A549 (cell line): ENCODE results near the gene ABHD1. TPM values are rescaled to one million over a fixed set of nuclear protein-coding genes. Genes with fewer than 3 reads are reported as not detected.
A peak's percentile ranks its signal among the peaks of the same experiment; 100 is the strongest.

Experiments
- ATAC-seq, 2 experiments: fragments of 200-7000 bp in 1 of 2; fragments of >200 bp in 1 of 2; cut with Nextera tagmentation in 1 of 2; cut with Tn5 transposase in 1 of 2; 3 replicates each; pipeline versions ENCODE4 v1.8.0 to v1.9.1; 2018 to 2020; ENCODE audit warnings: mild to moderate bottlenecking in 1 of 2, moderate library complexity in 1 of 2
- CTCF ChIA-PET: fragments of 300-600 bp; sonication (Branson Sonifier 250); formaldehyde crosslinking; extraction: SDS; loops from one replicate; lab custom pipeline; 2021; ENCODE audit warnings: antibody characterized with exemption, inconsistent platforms; lab: Yijun Ruan, JAX
- POLR2A ChIA-PET: fragments of 350-600 bp; formaldehyde crosslinking; extraction: SDS; loops from one replicate; lab custom pipeline; 2021; ENCODE audit warnings: antibody characterized with exemption, inconsistent platforms; lab: Yijun Ruan, JAX
- DNase-seq, 2 experiments: peaks; one replicate each; pipeline versions ENCODE4 v3.0.0 to v3.0.0-alpha.2; 2011 to 2016; ENCODE audit warnings: low read depth in 1 of 2, low spot score in 1 of 2
- FAIRE-seq: peaks from 2 replicates; lab custom pipeline; 2011; peaks lifted over from hg19 to GRCh38; lab: Jason Lieb, UNC
- H3K27ac ChIP-seq, 2 experiments: fragments of >200 bp; sonication (Bioruptor Twin); formaldehyde crosslinking; 3 replicates each; pipeline ENCODE4 v1.5.1; 2016 to 2017
- H3K4me1 ChIP-seq: fragments of >200 bp; sonication (Bioruptor Twin); formaldehyde crosslinking; 3 replicates; pipeline ENCODE4 v1.6.1; 2016
- H3K4me2 ChIP-seq: fragments of >200 bp; sonication (Bioruptor Twin); formaldehyde crosslinking; 3 replicates; pipeline ENCODE4 v1.6.1; 2016
- H3K4me3 ChIP-seq: fragments of >200 bp; sonication (Bioruptor Twin); formaldehyde crosslinking; 3 replicates; pipeline ENCODE4 v1.5.1; 2016
- H3K9me3 ChIP-seq: fragments of >200 bp; sonication (Bioruptor Twin); formaldehyde crosslinking; 3 replicates; pipeline ENCODE4 v1.6.1; 2016
- CBX2 ChIP-seq: fragments of 200-600 bp; sonication (generic); IDR thresholded peaks from 2 replicates; pipeline ENCODE4 v1.6.1; 2016; ENCODE audit warnings: low read depth, mild to moderate bottlenecking, borderline replicate concordance
- CEBPB ChIP-seq, 2 experiments: fragments of >200 bp in 1 of 2; sonication (Bioruptor Twin) in 1 of 2; formaldehyde crosslinking in 1 of 2; IDR thresholded peaks; 2 replicates each; pipeline ENCODE4 v1.6.1; 2012 to 2016
- EHMT2 ChIP-seq: fragments of 200-600 bp; sonication (generic); IDR thresholded peaks from 2 replicates; pipeline ENCODE4 v1.6.1; 2016; ENCODE audit warnings: antibody characterized with exemption, low read depth, mild to moderate bottlenecking, moderate library complexity
- EP300 ChIP-seq, 2 experiments: fragments of >200 bp; sonication (Bioruptor Twin); formaldehyde crosslinking; IDR thresholded peaks; 2 replicates in 1 of 2; 3 replicates in 1 of 2; pipeline ENCODE4 v1.6.1; 2016 to 2017
- ESRRA ChIP-seq: fragments of 150-350 bp; IDR thresholded peaks from 2 replicates; pipeline ENCODE4 v1.6.1; 2014; ENCODE audit warnings: mild to moderate bottlenecking, low read length, borderline replicate concordance
- FOSB ChIP-seq: fragments of 250-450 bp; sonication (Bioruptor Pico); IDR thresholded peaks from 2 replicates; pipeline ENCODE4 v1.5.0; 2020; ENCODE audit warnings: mild to moderate bottlenecking, moderate library complexity
- HOXA7 ChIP-seq: fragments of 250-450 bp; sonication (Bioruptor Pico); IDR thresholded peaks from 2 replicates; pipeline ENCODE4 v1.5.0; 2020; ENCODE audit warnings: mild to moderate bottlenecking, moderate library complexity
- HOXB5 ChIP-seq: fragments of 250-450 bp; sonication (Bioruptor Pico); IDR thresholded peaks from 2 replicates; pipeline ENCODE4 v1.5.0; 2020; ENCODE audit warnings: mild to moderate bottlenecking, moderate library complexity
- JUNB ChIP-seq: fragments of >200 bp; sonication (Bioruptor Twin); formaldehyde crosslinking; IDR thresholded peaks from 2 replicates; pipeline ENCODE4 v1.6.1; 2016
- KDM1A ChIP-seq: fragments of 200-600 bp; sonication (generic); IDR thresholded peaks from 2 replicates; pipeline ENCODE4 v1.6.1; 2016; ENCODE audit warnings: low read depth, mild to moderate bottlenecking
- NR3C1 ChIP-seq: fragments of >200 bp; sonication (Bioruptor Twin); formaldehyde crosslinking; IDR thresholded peaks from 3 replicates; pipeline ENCODE4 v1.6.1; 2017
- RFX5 ChIP-seq: fragments of 450-650 bp; IDR thresholded peaks from 2 replicates; pipeline ENCODE4 v1.7.1; 2014; ENCODE audit warnings: antibody characterized with exemption, mild to moderate bottlenecking, moderate library complexity
- RNF2 ChIP-seq: fragments of 200-600 bp; sonication (generic); IDR thresholded peaks from 2 replicates; pipeline ENCODE4 v1.6.1; 2016; ENCODE audit warnings: low read depth, mild to moderate bottlenecking, antibody characterized with exemption, moderate library complexity, borderline replicate concordance
- SREBF2 ChIP-seq: fragments of 450-650 bp; IDR thresholded peaks from 2 replicates; pipeline ENCODE4 v1.6.1; 2014; ENCODE audit warnings: mild to moderate bottlenecking, moderate library complexity
- TP53 ChIP-seq: fragments of 250-450 bp; sonication (Bioruptor Pico); IDR thresholded peaks from 2 replicates; pipeline ENCODE4 v1.5.0; 2021; ENCODE audit warnings: mild to moderate bottlenecking, moderate library complexity
- ZC3H11A ChIP-seq: fragments of 450-650 bp; IDR thresholded peaks from 2 replicates; pipeline ENCODE4 v1.6.1; 2014; ENCODE audit warnings: antibody characterized with exemption, mild to moderate bottlenecking
- ZFP36 ChIP-seq: fragments of 450-650 bp; IDR thresholded peaks from 2 replicates; pipeline ENCODE4 v1.6.1; 2014; ENCODE audit warnings: borderline replicate concordance; ENCODE audit not compliant: partially characterized antibody
- WGBS: methylation state at CpG from one replicate; pipeline ENCODE4 v1.1.6; 2017; ENCODE audit errors: missing lambda C conversion rate; 5-methylcytosine and 5-hydroxymethylcytosine counted together
- polyA plus RNA-seq, 4 experiments: library from polyadenylated mRNA; depleted of rRNA in 3 of 4; stranded (reverse); fragments of >200 nt; fragmentation: RNase III in 1 of 4; extraction: RNeasy Plus Mini Kit Qiagen cat#74134 plus additional on column Dnase treatment in 1 of 4; gene quantifications; 2 replicates in 3 of 4; 3 replicates in 1 of 4; pipeline ENCODE4 v1.2.3, GENCODE V29; 2011 to 2017
- TF ChIP-seq, protein P1 (sequence below): fragments of >200 bp; sonication (Bioruptor Twin); formaldehyde crosslinking; IDR thresholded peaks from 3 replicates; pipeline ENCODE4 v1.5.1; 2016
- TF ChIP-seq, protein P2 (sequence below): fragments of 200-600 bp; sonication (generic); IDR thresholded peaks from 2 replicates; pipeline ENCODE4 v1.6.1; 2016; ENCODE audit warnings: antibody characterized with exemption, mild to moderate bottlenecking, moderate library complexity
- TF ChIP-seq, protein P3 (sequence below): fragments of 250-450 bp; sonication (Bioruptor Pico); IDR thresholded peaks from 2 replicates; pipeline ENCODE4 v1.5.0; 2020; ENCODE audit warnings: low read depth, mild to moderate bottlenecking, moderate library complexity
- TF ChIP-seq, protein P4 (sequence below): IDR thresholded peaks from 2 replicates; pipeline ENCODE4 v1.6.1; 2012
- TF ChIP-seq, protein P5 (sequence below): fragments of >200 bp; sonication (Bioruptor Twin); formaldehyde crosslinking; IDR thresholded peaks from 3 replicates; pipeline ENCODE4 v1.6.1; 2016
- TF ChIP-seq, protein P6 (sequence below): fragments of >200 bp; sonication (Bioruptor Twin); formaldehyde crosslinking; IDR thresholded peaks from 2 replicates; pipeline ENCODE4 v1.6.1; 2016

ABHD1 gene
- polyA plus RNA-seq, 2 of the 4 experiments (the other 2 are of a cell fraction): 0.96 to 1.9 TPM

DNA sequence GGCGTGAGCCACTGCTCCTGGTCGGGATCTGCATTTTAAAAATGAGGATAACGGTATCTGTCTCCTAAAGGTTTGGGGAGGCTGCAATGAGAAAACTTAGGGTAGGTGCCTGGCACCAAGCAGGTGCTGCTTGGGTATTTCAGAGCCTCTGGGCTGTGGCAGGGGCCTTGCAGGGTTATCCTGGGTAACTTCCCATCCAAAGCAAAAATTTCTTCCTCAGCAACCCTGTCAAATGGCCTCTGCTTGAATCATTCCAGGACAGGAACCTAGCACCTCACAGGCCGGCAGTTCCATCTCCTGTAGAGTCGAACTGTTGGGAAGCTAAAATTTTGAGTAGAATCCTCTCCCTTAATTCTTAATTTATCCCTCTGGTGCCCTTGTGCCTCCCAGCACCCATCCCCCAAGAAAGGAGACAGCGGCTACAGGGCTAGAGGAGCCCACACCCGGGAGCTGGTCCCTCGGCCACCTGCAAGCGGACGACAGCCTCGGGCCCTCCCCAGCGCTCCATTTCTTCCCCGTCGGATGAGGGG, 5.6 kb upstream of the ABHD1 start:
- no peaks in the 10 kb centered on the region for H3K9me3 ChIP-seq
- ATAC-seq (peak; percentile 11 to 16; a peak in 3 of 6 replicates), DNase-seq (no peak), FAIRE-seq (no peak)
- 0 out of 3 replicates have a peak, but pooled peaks cover 4% of the 10 kb centered on the region for H3K4me1 ChIP-seq
- ChIA-PET CTCF (interaction anchor here (0.9 to 3.4 kb wide), 5 partner anchors 14 to 272 kb away, joined by 3 to 14 read pairs (median 3); no protein-coding TSS in a partner anchor), POLR2A (no interaction called here)
- H3K4me2 ChIP-seq: peak overlapping the region; percentile 86
- 74% methylated on average over 12 of the region's 14 CpGs for WGBS
- TF ChIP-seq SREBF2 (no peak), ZFP36 (no peak), FOSB (CRISPR knock-in tag) (no peak), JUNB (no peak), TP53 (CRISPR knock-in tag) (no peak), NR3C1 (no peak), EHMT2 (no peak), EP300 (IDR thresholded peaks at IDR 0.05) (no peak), KDM1A (no peak), HOXA7 (CRISPR knock-in tag) (no peak), CBX2 (no peak), ESRRA (no peak), ZC3H11A (no peak), RNF2 (no peak), RFX5 (no peak)
- TF ChIP-seq, protein P1, sequence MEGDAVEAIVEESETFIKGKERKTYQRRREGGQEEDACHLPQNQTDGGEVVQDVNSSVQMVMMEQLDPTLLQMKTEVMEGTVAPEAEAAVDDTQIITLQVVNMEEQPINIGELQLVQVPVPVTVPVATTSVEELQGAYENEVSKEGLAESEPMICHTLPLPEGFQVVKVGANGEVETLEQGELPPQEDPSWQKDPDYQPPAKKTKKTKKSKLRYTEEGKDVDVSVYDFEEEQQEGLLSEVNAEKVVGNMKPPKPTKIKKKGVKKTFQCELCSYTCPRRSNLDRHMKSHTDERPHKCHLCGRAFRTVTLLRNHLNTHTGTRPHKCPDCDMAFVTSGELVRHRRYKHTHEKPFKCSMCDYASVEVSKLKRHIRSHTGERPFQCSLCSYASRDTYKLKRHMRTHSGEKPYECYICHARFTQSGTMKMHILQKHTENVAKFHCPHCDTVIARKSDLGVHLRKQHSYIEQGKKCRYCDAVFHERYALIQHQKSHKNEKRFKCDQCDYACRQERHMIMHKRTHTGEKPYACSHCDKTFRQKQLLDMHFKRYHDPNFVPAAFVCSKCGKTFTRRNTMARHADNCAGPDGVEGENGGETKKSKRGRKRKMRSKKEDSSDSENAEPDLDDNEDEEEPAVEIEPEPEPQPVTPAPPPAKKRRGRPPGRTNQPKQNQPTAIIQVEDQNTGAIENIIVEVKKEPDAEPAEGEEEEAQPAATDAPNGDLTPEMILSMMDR: no peak
- TF ChIP-seq, protein P2, sequence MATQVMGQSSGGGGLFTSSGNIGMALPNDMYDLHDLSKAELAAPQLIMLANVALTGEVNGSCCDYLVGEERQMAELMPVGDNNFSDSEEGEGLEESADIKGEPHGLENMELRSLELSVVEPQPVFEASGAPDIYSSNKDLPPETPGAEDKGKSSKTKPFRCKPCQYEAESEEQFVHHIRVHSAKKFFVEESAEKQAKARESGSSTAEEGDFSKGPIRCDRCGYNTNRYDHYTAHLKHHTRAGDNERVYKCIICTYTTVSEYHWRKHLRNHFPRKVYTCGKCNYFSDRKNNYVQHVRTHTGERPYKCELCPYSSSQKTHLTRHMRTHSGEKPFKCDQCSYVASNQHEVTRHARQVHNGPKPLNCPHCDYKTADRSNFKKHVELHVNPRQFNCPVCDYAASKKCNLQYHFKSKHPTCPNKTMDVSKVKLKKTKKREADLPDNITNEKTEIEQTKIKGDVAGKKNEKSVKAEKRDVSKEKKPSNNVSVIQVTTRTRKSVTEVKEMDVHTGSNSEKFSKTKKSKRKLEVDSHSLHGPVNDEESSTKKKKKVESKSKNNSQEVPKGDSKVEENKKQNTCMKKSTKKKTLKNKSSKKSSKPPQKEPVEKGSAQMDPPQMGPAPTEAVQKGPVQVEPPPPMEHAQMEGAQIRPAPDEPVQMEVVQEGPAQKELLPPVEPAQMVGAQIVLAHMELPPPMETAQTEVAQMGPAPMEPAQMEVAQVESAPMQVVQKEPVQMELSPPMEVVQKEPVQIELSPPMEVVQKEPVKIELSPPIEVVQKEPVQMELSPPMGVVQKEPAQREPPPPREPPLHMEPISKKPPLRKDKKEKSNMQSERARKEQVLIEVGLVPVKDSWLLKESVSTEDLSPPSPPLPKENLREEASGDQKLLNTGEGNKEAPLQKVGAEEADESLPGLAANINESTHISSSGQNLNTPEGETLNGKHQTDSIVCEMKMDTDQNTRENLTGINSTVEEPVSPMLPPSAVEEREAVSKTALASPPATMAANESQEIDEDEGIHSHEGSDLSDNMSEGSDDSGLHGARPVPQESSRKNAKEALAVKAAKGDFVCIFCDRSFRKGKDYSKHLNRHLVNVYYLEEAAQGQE: no peak
- H3K27ac ChIP-seq: peak overlapping the region; percentile 71 to 88; a peak in 5 of 6 replicates
- peak overlapping the region; percentile 56 for H3K4me3 ChIP-seq

DNA sequence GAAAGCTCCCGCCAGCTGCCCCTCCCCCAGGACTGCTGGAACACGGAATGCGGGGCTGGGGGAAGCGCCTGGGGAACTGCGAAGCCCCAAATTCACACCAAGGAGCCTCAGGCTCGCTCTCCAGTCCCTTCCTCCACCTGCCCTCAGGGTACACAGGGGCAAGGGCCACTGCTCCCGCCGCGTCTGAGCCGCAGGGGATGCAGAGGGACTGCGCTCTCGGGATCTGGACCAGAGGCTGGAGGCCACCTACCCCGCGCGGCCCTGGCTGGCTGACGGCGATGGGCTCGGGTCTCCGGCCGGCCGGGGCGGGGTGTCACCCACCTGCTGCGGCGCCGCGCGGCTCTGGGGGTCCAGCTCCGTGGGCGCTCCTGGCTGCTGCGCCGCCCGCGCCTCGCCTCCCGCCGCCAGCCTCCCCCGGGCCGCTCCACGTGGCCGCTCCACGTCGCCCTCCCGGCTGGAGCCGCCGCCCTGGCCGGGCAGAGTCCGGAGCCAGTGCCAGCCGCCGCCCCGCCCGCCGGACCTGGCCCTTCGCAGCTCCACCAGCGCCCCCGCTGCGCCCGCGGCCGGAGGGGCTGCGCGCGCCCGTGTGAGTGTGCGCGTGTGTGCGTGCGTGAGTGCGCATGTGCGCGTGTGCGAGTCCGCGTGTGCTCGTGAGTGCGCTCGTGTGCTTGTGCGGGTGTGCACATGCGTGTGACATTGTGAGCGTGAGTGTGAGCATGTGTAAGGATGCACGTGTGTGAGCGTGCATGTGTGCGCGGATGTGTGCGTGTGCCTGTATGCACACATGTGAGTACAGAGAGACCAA, 4.9 kb upstream of the ABHD1 start, which contains the start of gene CGREF1:
Gene CGREF1, minus strand, starts transcription at position 604 of the 805 bp plus-strand sequence. CDS start 14,762 bp downstream, outside the sequence.
- POLR2A ChIA-PET: no interaction called here
- H3K4me1 ChIP-seq: 0 out of 3 replicates have a peak, but pooled peaks cover 4% of the 10 kb centered on the region
- CTCF ChIA-PET: interaction anchor here (0.9 to 3.4 kb wide), 5 partner anchors 13 to 272 kb away, joined by 3 to 14 read pairs (median 3); no protein-coding TSS in a partner anchor
- DNase-seq: peak; percentile 33 to 36
- no peaks in the 10 kb centered on the region for H3K9me3 ChIP-seq
- H3K27ac ChIP-seq: peak within 1 kb of the TSS; percentile 71 to 88
- FAIRE-seq: no peak
- peak within 1 kb of the TSS; percentile 86 for H3K4me2 ChIP-seq
- peak; percentile 32 to 35; a peak in 5 of 6 replicates for ATAC-seq
- peak within 1 kb of the TSS; percentile 56 for H3K4me3 ChIP-seq
- 39% methylated on average over 53 of the region's 84 CpGs for WGBS
- TF ChIP-seq RNF2 (no peak), HOXB5 (CRISPR knock-in tag) (peak; percentile 47; the same call in 1 of the 2 replicates), CEBPB (IDR thresholded peaks at IDR 0.05) (no peak), HOXA7 (CRISPR knock-in tag) (no peak), ZFP36 (no peak), NR3C1 (no peak)
- TF ChIP-seq, protein P3, sequence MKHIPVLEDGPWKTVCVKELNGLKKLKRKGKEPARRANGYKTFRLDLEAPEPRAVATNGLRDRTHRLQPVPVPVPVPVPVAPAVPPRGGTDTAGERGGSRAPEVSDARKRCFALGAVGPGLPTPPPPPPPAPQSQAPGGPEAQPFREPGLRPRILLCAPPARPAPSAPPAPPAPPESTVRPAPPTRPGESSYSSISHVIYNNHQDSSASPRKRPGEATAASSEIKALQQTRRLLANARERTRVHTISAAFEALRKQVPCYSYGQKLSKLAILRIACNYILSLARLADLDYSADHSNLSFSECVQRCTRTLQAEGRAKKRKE: 0 out of 2 replicates have a peak, but pooled peaks have one; percentile 34
- TF ChIP-seq, protein P4, sequence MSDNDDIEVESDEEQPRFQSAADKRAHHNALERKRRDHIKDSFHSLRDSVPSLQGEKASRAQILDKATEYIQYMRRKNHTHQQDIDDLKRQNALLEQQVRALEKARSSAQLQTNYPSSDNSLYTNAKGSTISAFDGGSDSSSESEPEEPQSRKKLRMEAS: peak; percentile 85
- TF ChIP-seq, protein P5, sequence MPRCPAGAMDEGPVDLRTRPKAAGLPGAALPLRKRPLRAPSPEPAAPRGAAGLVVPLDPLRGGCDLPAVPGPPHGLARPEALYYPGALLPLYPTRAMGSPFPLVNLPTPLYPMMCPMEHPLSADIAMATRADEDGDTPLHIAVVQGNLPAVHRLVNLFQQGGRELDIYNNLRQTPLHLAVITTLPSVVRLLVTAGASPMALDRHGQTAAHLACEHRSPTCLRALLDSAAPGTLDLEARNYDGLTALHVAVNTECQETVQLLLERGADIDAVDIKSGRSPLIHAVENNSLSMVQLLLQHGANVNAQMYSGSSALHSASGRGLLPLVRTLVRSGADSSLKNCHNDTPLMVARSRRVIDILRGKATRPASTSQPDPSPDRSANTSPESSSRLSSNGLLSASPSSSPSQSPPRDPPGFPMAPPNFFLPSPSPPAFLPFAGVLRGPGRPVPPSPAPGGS: no peak
- TF ChIP-seq, protein P6, sequence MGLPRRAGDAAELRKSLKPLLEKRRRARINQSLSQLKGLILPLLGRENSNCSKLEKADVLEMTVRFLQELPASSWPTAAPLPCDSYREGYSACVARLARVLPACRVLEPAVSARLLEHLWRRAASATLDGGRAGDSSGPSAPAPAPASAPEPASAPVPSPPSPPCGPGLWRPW: no peak
- TF ChIP-seq, protein P1: no peak
